ENCODE data around the gene BEAN1.
"Not testable (repeated sequence)": the region's sequence is repeated elsewhere in the genome, so short reads cannot be mapped to it uniquely, and the experiment has no call there.

Gene BEAN1

GRCh38 chr16:66442502-66443268 is 15.6 kb downstream of the BEAN1 start:
- no peak for DNase-seq

- DNase-seq: no peak
Observed at GRCh38 chr16:66443269-66443652, 16.2 kb downstream of the BEAN1 start.

- DNase-seq: no peak
Observed at GRCh38 chr16:66444049-66444481, 17.0 kb downstream of the BEAN1 start.

GRCh38 chr16:66446737-66447136 is 19.6 kb downstream of the BEAN1 start:
- no peak for DNase-seq

- no peak for DNase-seq
Observed at GRCh38 chr16:66447491-66447890, 20.4 kb downstream of the BEAN1 start.

GRCh38 chr16:66451548-66451947 is 24.5 kb downstream of the BEAN1 start:
- DNase-seq: no peak

- DNase-seq: not testable (repeated sequence)
Observed at GRCh38 chr16:66453230-66453629, 26.1 kb downstream of the BEAN1 start.

- DNase-seq: no peak
Observed at GRCh38 chr16:66454751-66455150, 27.7 kb downstream of the BEAN1 start.

GRCh38 chr16:66455970-66456369 is 28.9 kb downstream of the BEAN1 start:
- DNase-seq: no peak

GRCh38 chr16:66457888-66458287 is 30.8 kb downstream of the BEAN1 start:
- no peak for DNase-seq

GRCh38 chr16:66458292-66458691 is 31.2 kb downstream of the BEAN1 start:
- DNase-seq: no peak

GRCh38 chr16:66458853-66459252 is 31.8 kb downstream of the BEAN1 start:
- DNase-seq: no peak

GRCh38 chr16:66459878-66460277 is 32.8 kb downstream of the BEAN1 start:
- no peak for DNase-seq

- DNase-seq: no peak
Observed at GRCh38 chr16:66460703-66461102, 33.6 kb downstream of the BEAN1 start.

GRCh38 chr16:66462912-66463311 is 35.8 kb downstream of the BEAN1 start:
- no peak for DNase-seq

GRCh38 chr16:66465946-66466345 is 38.9 kb downstream of the BEAN1 start:
- DNase-seq: not testable (repeated sequence)

GRCh38 chr16:66466636-66467035 is 39.5 kb downstream of the BEAN1 start:
- not testable (repeated sequence) for DNase-seq

GRCh38 chr16:66467611-66468010 is 40.5 kb downstream of the BEAN1 start:
- DNase-seq: no peak

- no peak for DNase-seq
Observed at GRCh38 chr16:66468321-66468965, 41.3 kb downstream of the BEAN1 start.

GRCh38 chr16:66469291-66469946 is 42.3 kb downstream of the BEAN1 start:
- DNase-seq: no peak

GRCh38 chr16:66469947-66470546 is 43.0 kb downstream of the BEAN1 start:
- DNase-seq: no peak

GRCh38 chr16:66470556-66470955 is 43.5 kb downstream of the BEAN1 start:
- DNase-seq: no peak

GRCh38 chr16:66471264-66471663 is 44.2 kb downstream of the BEAN1 start:
- DNase-seq: no peak

All from stimulated activated CD8-positive, alpha-beta memory T cell treated with anti-CD3 and anti-CD28 coated beads, Interleukin-4, amount 100 ng/mL, for 48 hours (primary cell).